ENCODE data around the gene MATN4.

DNA sequence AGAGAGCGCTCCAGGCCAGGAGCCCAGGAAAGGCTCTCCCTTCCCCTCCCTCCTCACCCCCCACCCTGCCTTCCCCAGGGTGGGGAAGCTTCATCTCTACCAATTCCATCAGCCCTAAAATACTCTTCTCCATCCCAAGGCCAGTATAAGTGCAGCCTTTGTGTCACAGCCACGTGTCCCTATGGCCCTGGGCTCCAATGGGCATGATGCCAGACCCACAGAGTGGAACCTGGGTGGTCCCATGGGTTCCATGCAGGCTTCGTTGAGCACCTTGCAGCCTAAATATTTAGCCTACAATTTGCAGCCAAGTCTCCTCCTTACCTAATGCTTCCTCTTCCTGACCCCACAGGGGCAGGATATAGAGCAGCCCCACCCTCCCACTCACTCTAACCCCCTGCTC lies 976 bp upstream of the MATN4 start:
- TF ChIP-seq SMC3 (conservative IDR thresholded peaks at IDR 0.05; ENCODE audit: poor library complexity): no peak
- TF ChIP-seq, protein P1, sequence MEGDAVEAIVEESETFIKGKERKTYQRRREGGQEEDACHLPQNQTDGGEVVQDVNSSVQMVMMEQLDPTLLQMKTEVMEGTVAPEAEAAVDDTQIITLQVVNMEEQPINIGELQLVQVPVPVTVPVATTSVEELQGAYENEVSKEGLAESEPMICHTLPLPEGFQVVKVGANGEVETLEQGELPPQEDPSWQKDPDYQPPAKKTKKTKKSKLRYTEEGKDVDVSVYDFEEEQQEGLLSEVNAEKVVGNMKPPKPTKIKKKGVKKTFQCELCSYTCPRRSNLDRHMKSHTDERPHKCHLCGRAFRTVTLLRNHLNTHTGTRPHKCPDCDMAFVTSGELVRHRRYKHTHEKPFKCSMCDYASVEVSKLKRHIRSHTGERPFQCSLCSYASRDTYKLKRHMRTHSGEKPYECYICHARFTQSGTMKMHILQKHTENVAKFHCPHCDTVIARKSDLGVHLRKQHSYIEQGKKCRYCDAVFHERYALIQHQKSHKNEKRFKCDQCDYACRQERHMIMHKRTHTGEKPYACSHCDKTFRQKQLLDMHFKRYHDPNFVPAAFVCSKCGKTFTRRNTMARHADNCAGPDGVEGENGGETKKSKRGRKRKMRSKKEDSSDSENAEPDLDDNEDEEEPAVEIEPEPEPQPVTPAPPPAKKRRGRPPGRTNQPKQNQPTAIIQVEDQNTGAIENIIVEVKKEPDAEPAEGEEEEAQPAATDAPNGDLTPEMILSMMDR (IDR thresholded peaks at IDR 0.05; ENCODE audit: poor library complexity, severe bottlenecking): no peak
- TF ChIP-seq EZH2 (IDR thresholded peaks at IDR 0.05; ENCODE audit: borderline replicate concordance, insufficient read depth, low read length, poor library complexity, severe bottlenecking): no peak
- TF ChIP-seq POLR2AphosphoS5 (IDR thresholded peaks at IDR 0.05): no peak
- TF ChIP-seq, protein P2, sequence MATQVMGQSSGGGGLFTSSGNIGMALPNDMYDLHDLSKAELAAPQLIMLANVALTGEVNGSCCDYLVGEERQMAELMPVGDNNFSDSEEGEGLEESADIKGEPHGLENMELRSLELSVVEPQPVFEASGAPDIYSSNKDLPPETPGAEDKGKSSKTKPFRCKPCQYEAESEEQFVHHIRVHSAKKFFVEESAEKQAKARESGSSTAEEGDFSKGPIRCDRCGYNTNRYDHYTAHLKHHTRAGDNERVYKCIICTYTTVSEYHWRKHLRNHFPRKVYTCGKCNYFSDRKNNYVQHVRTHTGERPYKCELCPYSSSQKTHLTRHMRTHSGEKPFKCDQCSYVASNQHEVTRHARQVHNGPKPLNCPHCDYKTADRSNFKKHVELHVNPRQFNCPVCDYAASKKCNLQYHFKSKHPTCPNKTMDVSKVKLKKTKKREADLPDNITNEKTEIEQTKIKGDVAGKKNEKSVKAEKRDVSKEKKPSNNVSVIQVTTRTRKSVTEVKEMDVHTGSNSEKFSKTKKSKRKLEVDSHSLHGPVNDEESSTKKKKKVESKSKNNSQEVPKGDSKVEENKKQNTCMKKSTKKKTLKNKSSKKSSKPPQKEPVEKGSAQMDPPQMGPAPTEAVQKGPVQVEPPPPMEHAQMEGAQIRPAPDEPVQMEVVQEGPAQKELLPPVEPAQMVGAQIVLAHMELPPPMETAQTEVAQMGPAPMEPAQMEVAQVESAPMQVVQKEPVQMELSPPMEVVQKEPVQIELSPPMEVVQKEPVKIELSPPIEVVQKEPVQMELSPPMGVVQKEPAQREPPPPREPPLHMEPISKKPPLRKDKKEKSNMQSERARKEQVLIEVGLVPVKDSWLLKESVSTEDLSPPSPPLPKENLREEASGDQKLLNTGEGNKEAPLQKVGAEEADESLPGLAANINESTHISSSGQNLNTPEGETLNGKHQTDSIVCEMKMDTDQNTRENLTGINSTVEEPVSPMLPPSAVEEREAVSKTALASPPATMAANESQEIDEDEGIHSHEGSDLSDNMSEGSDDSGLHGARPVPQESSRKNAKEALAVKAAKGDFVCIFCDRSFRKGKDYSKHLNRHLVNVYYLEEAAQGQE (IDR thresholded peaks at IDR 0.05; ENCODE audit: borderline replicate concordance): no peak
- no peak for TF ChIP-seq RAD21 (conservative IDR thresholded peaks at IDR 0.05)
- TF ChIP-seq EP300 (conservative IDR thresholded peaks at IDR 0.05; ENCODE audit: poor library complexity, severe bottlenecking): no peak
- TF ChIP-seq MXI1 (conservative IDR thresholded peaks at IDR 0.05; ENCODE audit: poor library complexity, severe bottlenecking): no peak
